GM12878 (cell line): ENCODE data around the gene TXNDC8. TPM values are rescaled to one million over a fixed set of nuclear protein-coding genes. Genes with fewer than 3 reads are reported as not detected.

Source experiments
- ATAC-seq: fragments of 200-7000 bp; cut with Tn5 transposase; 3 replicates; pipeline ENCODE4 v1.9.1; 2020; ENCODE audit warnings: mild to moderate bottlenecking, moderate library complexity
- BruUV-seq: library from RNA; stranded (reverse); fragments of 400-500 nt; replicated peaks from 2 replicates; lab custom pipeline; 2021; lab: Mats Ljungman, UMichigan
- CTCF ChIA-PET: fragments of 300-600 bp; sonication (Branson Sonifier 250); formaldehyde crosslinking; extraction: SDS; loops from one replicate; lab custom pipeline; 2021; ENCODE audit warnings: inconsistent platforms; lab: Yijun Ruan, JAX
- POLR2A ChIA-PET: fragments of 350-600 bp; formaldehyde crosslinking; extraction: SDS; loops from one replicate; lab custom pipeline; 2021; ENCODE audit warnings: inconsistent platforms; lab: Charles Lee
- RAD21 ChIA-PET: fragments of 300-600 bp; sonication (Branson Sonifier 250); formaldehyde crosslinking; loops from one replicate; lab custom pipeline; 2023; ENCODE audit warnings: antibody characterized with exemption; ENCODE audit not compliant: unreplicated experiment; lab: Charles Lee
- SMC1A ChIA-PET: fragments of 300-600 bp; sonication (Branson Sonifier 250); formaldehyde crosslinking; loops from one replicate; lab custom pipeline; 2023; ENCODE audit not compliant: unreplicated experiment, uncharacterized antibody; lab: Charles Lee
- DNase-seq: peaks from one replicate; pipeline ENCODE4 v3.0.0-alpha.2; 2011; ENCODE audit warnings: low read depth, low spot score
- FAIRE-seq: peaks from 3 replicates; lab custom pipeline; 2011; peaks lifted over from hg19 to GRCh38; lab: Jason Lieb, UNC
- H2AFZ ChIP-seq: 2 replicates; pipeline ENCODE4 v1.6.0; 2011; ENCODE audit warnings: low read depth, low read length, control low read depth; ENCODE audit not compliant: control insufficient read depth
- H3K27ac ChIP-seq: 2 replicates; pipeline ENCODE4 v1.5.1; 2011; ENCODE audit warnings: control low read depth; ENCODE audit not compliant: control insufficient read depth, insufficient read depth
- H3K27me3 ChIP-seq, 2 experiments: replicated peaks in 1 of 2; 2 replicates each; pipeline versions ENCODE4 v1.6.0 to v1.6.1; 2011; ENCODE audit warnings: low read length in 1 of 2; ENCODE audit not compliant: control insufficient read depth in 2 of 2, insufficient read depth in 2 of 2
- H3K36me3 ChIP-seq, 2 experiments: 2 replicates each; pipeline ENCODE4 v1.5.1; 2011; ENCODE audit warnings: low read length in 1 of 2; ENCODE audit not compliant: control insufficient read depth in 2 of 2, insufficient read depth in 2 of 2
- H3K4me1 ChIP-seq: 2 replicates; pipeline ENCODE4 v1.6.1; 2011; ENCODE audit warnings: mild to moderate bottlenecking, low read length, moderate library complexity, mixed read lengths; ENCODE audit not compliant: control insufficient read depth, insufficient read depth
- H3K4me2 ChIP-seq: 2 replicates; pipeline ENCODE4 v1.6.0; 2011; ENCODE audit warnings: control low read depth; ENCODE audit not compliant: control insufficient read depth, insufficient read depth
- H3K4me3 ChIP-seq: fragments of 200-600 bp; sonication (generic); 2 replicates; pipeline ENCODE4 v1.5.1; 2016
- H3K79me2 ChIP-seq: 2 replicates; pipeline ENCODE4 v1.6.0; 2011; ENCODE audit warnings: low read length; ENCODE audit not compliant: control insufficient read depth, insufficient read depth
- H3K9ac ChIP-seq: 2 replicates; pipeline ENCODE4 v1.8.0; 2011; ENCODE audit warnings: low read length, control low read depth, mixed read lengths; ENCODE audit not compliant: control insufficient read depth, insufficient read depth
- H3K9me3 ChIP-seq: replicated peaks from 3 replicates; pipeline ENCODE4 v1.5.1; 2011; ENCODE audit warnings: mild to moderate bottlenecking, low read length; ENCODE audit not compliant: control insufficient read depth, insufficient read depth
- H4K20me1 ChIP-seq: 2 replicates; pipeline ENCODE4 v1.6.0; 2011; ENCODE audit not compliant: control insufficient read depth, insufficient read depth
- JUND ChIP-seq: IDR thresholded peaks from 2 replicates; pipeline ENCODE4 v1.6.1; 2012; ENCODE audit warnings: low read depth, mild to moderate bottlenecking, low read length, improper control_type of control experiment, moderate library complexity
- SREBF2 ChIP-seq: IDR thresholded peaks from 2 replicates; pipeline ENCODE4 v1.6.1; 2012; ENCODE audit warnings: mild to moderate bottlenecking, low read length
- SUPT20H ChIP-seq: IDR thresholded peaks from 2 replicates; pipeline ENCODE4 v1.6.1; 2011; ENCODE audit warnings: low read depth, mild to moderate bottlenecking, low read length, moderate library complexity, borderline replicate concordance; ENCODE audit not compliant: control insufficient read depth
- TCF7 ChIP-seq: IDR thresholded peaks from 2 replicates; pipeline ENCODE4 v1.6.1; 2014; ENCODE audit warnings: antibody characterized with exemption, borderline replicate concordance
- ZBTB4 ChIP-seq: fragments of 450-650 bp; formaldehyde crosslinking; IDR thresholded peaks from 2 replicates; pipeline ENCODE4 v1.4.0; 2022; ENCODE audit warnings: mild to moderate bottlenecking, moderate library complexity
- ZNF274 ChIP-seq: IDR thresholded peaks from one replicate; pipeline ENCODE4 v1.8.0; 2011; ENCODE audit not compliant: insufficient read length, insufficient read depth
- WGBS: methylation state at CpG from one replicate; pipeline ENCODE4 v1.1.6; 2016; ENCODE audit warnings: low lambda C conversion rate; ENCODE audit not compliant: insufficient replicate concordance, insufficient coverage; ENCODE audit errors: missing lambda C conversion rate; 5-methylcytosine and 5-hydroxymethylcytosine counted together
- in situ Hi-C: fragments of 300-500 bp; cut with MboI; formaldehyde crosslinking; loops from 9 replicates; pipeline ENCODE4 v1.14.3; 2018; ENCODE audit warnings: mixed read lengths
- intact Hi-C: fragments of 100-400 bp; cut with micrococcal nuclease; formaldehyde crosslinking; loops from one replicate; pipeline ENCODE4 v1.14.2; 2022; ENCODE audit not compliant: unreplicated experiment
- polyA plus RNA-seq, 11 experiments: library from polyadenylated mRNA; depleted of rRNA in 4 of 11; unstranded in 6 of 11; stranded (reverse) in 5 of 11; fragments of >200 nt; fragmentation: Nextera tagmentation in 4 of 11; fragmentation: Illumina TruSeq in 1 of 11; extraction: Ambion mirVana in 4 of 11; extraction: Trizol in 1 of 11; gene quantifications; 1 replicate in 1 of 11; 2 replicates in 10 of 11; pipeline versions ENCODE4 v1.2.1 to v1.2.3, GENCODE V29; 2011 to 2016; ENCODE audit warnings: inconsistent platforms in 2 of 11, missing spikeins in 2 of 11, low read depth in 1 of 11
- total RNA-seq, 4 experiments: library from RNA; depleted of rRNA in 3 of 4; stranded (reverse); fragments of >200 nt in 3 of 4; fragmentation: Illumina TruSeq in 1 of 4; extraction: Trizol in 1 of 4; gene quantifications; 2 replicates each; pipeline versions ENCODE4 v1.2.1 to v1.2.3, GENCODE V29; 2013 to 2021

TXNDC8 gene
- total and polyA plus RNA-seq, 10 of the 15 experiments (the other 5 are each of a cell fraction or from before 2014, with no cell fraction given), result not detected

GRCh38 chr9:110346325-110346724 lies 8.7 kb upstream of the TXNDC8 start:
- no peak overlapping the region for H3K4me2 ChIP-seq
- no peak overlapping the region for H3K9ac ChIP-seq
- in situ Hi-C loops (no loop called here), intact Hi-C loops (no loop called here)
- no peaks in the 10 kb centered on the region for H4K20me1 ChIP-seq
- H2AFZ ChIP-seq, result no peak overlapping the region
- ChIA-PET CTCF (interaction anchor here (0.6 kb wide), 1 partner anchor 443 kb away, joined by 3 read pairs; no protein-coding TSS in a partner anchor), SMC1A (no interaction called here), RAD21 (no interaction called here), POLR2A (no interaction called here)
- no peaks in the 10 kb centered on the region for H3K79me2 ChIP-seq
- no TSS peak for BruUV-seq
- WGBS, result 0% methylated on average over 3 of the region's 3 CpGs
- no peak for FAIRE-seq
- H3K4me3 ChIP-seq, result no peak overlapping the region
- no peaks in the 10 kb centered on the region for H3K9me3 ChIP-seq
- no peak for DNase-seq
- no peaks in the 10 kb centered on the region for H3K4me1 ChIP-seq
- no peak for ATAC-seq
- H3K27me3 ChIP-seq, result no peaks in the 10 kb centered on the region
- H3K27ac ChIP-seq, result no peak overlapping the region
- H3K36me3 ChIP-seq, result no peaks in the 10 kb centered on the region
- TF ChIP-seq JUND, result no peak
- TF ChIP-seq ZBTB4 (CRISPR knock-in tag), result no peak
- no peak for TF ChIP-seq SUPT20H

- Histone ChIP-seq H3K27ac (no peak overlapping the region), H3K79me2 (no peaks in the 10 kb centered on the region), H3K4me3 (no peak overlapping the region), H3K9me3 (no peaks in the 10 kb centered on the region), H3K36me3 (no peaks in the 10 kb centered on the region), H3K4me1 (no peaks in the 10 kb centered on the region), H3K9ac (no peak overlapping the region), H3K27me3 (no peaks in the 10 kb centered on the region), H2AFZ (no peak overlapping the region), H3K4me2 (no peak overlapping the region), H4K20me1 (no peaks in the 10 kb centered on the region)
- POLR2A ChIA-PET, result no interaction called here
- in situ Hi-C loops (no loop called here), intact Hi-C loops (no loop called here)
- FAIRE-seq (no peak), ATAC-seq (no peak), DNase-seq (no peak)
- RAD21 ChIA-PET, result no interaction called here
- BruUV-seq, result no TSS peak
- SMC1A ChIA-PET, result no interaction called here
- TF ChIP-seq TCF7 (no peak), SREBF2 (no peak), ZNF274 (no peak)
- CTCF ChIA-PET, result no interaction called here
- 87% methylated on average over 6 of the region's 6 CpGs for WGBS
Observed at GRCh38 chr9:110344821-110345220, 7.2 kb upstream of the TXNDC8 start.
